NB4 (cell line): ENCODE measurements around the gene ATG13.

Source experiments
- MYC ChIP-seq: IDR thresholded peaks from 2 replicates; pipeline ENCODE4 v1.6.1; 2011; ENCODE audit warnings: low read depth, low read length
- POLR2A ChIP-seq: IDR thresholded peaks from 2 replicates; pipeline ENCODE4 v1.6.1; 2011; ENCODE audit warnings: mild to moderate bottlenecking; ENCODE audit not compliant: insufficient read length; ENCODE audit errors: extremely low read depth
- TF ChIP-seq, protein P1 (sequence below): IDR thresholded peaks from 2 replicates; pipeline ENCODE4 v1.6.1; 2011; ENCODE audit warnings: low read depth, low read length
- TF ChIP-seq, protein P2 (sequence below): IDR thresholded peaks from one replicate; pipeline ENCODE4 v1.5.1; 2012; ENCODE audit warnings: low read depth, low read length

DNA sequence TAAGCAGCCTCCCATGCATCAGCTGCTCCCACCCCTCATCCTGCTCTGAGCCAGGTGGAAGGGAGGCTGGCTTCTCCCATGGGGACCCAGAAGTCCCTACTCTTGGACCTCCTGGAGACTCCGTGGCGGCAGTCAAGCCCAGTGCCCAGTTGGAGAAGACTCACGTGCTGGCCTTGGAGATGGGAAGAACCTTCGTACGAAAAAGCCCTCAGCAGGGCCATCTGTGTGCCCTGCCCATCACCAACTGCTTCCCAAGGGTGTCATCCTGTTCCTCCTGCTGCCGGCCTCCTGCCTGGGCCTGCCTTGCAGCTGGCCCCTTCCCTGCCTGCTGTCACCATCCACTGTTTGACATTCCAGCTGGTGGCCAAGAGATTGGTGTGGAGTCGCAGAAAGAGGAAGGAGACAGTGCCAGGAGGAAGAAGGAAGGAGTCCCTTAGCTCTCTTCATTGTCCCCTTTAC lies 55.1 kb downstream of the ATG13 start:
- TF ChIP-seq POLR2A = no peak
- TF ChIP-seq, protein P1, sequence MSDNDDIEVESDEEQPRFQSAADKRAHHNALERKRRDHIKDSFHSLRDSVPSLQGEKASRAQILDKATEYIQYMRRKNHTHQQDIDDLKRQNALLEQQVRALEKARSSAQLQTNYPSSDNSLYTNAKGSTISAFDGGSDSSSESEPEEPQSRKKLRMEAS = no peak
- TF ChIP-seq, protein P2, sequence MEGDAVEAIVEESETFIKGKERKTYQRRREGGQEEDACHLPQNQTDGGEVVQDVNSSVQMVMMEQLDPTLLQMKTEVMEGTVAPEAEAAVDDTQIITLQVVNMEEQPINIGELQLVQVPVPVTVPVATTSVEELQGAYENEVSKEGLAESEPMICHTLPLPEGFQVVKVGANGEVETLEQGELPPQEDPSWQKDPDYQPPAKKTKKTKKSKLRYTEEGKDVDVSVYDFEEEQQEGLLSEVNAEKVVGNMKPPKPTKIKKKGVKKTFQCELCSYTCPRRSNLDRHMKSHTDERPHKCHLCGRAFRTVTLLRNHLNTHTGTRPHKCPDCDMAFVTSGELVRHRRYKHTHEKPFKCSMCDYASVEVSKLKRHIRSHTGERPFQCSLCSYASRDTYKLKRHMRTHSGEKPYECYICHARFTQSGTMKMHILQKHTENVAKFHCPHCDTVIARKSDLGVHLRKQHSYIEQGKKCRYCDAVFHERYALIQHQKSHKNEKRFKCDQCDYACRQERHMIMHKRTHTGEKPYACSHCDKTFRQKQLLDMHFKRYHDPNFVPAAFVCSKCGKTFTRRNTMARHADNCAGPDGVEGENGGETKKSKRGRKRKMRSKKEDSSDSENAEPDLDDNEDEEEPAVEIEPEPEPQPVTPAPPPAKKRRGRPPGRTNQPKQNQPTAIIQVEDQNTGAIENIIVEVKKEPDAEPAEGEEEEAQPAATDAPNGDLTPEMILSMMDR = no peak
- TF ChIP-seq MYC = no peak
